Coronary artery (tissue), 2 donors: ENCODE data around the gene CCDC82.

Experiments used
- DNase-seq: peaks from one replicate; pipeline ENCODE4 v3.0.0-alpha.2; 2017; ENCODE audit warnings: low spot score
- H3K27ac ChIP-seq, 2 donors: fragments of 200-600 bp; sonication (generic); one replicate each; pipeline ENCODE4 v1.5.1; 2016 to 2019
- H3K4me3 ChIP-seq: fragments of 200-600 bp; sonication (generic); 2 replicates; pipeline ENCODE4 v1.5.1; 2016; ENCODE audit warnings: mild to moderate bottlenecking, moderate library complexity
- CTCF ChIP-seq: fragments of 200-600 bp; sonication (generic); IDR thresholded peaks from one replicate; pipeline ENCODE4 v1.5.1; 2019; ENCODE audit warnings: antibody characterized with exemption

The CCDC82 gene

DNA sequence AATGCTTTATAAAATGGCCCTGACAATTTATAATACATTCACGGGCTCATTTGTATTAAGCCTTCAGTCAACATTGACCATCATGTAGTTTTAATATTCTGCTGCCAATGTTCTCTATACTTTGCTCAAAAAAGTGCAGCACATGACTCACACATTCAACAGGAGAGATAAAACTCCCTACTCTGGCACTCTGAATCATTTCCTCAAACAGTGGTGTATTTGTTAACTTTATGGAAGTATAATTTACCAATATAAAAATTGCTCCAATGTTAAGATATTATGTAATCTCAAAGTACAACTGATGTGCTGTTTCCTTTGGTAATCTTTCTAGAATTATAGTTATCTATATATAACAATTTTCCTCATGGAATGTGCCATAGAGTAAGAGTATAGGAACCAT is 86.6 kb downstream of the CCDC82 start:
- no peak for TF ChIP-seq CTCF
- peak overlapping the region; percentile 48 to 60 for H3K27ac ChIP-seq
- no peak for DNase-seq

More for the DNA sequence above, 86.6 kb downstream of the CCDC82 start:
- peak overlapping the region; percentile 23 for H3K4me3 ChIP-seq
